Heart left ventricle (tissue), 13 donors: Measurements from ENCODE around the gene MYO10.
"Not testable (repeated sequence)": the region's sequence is repeated elsewhere in the genome, so short reads cannot be mapped to it uniquely, and the experiment has no call there.

ENCODE experiments used
- POLR2A ChIP-seq, 2 donors: fragments of 450-650 bp; IDR thresholded peaks; one replicate each; pipeline ENCODE4 v1.6.1; 2017; ENCODE audit warnings: antibody characterized with exemption in 2 of 2, mild to moderate bottlenecking in 2 of 2, moderate library complexity in 2 of 2
- TF ChIP-seq, protein P1 (sequence below), 12 donors: fragments of 200-600 bp; sonication (generic) in 4 of 12; IDR thresholded peaks; one replicate each; pipeline versions ENCODE4 v1.5.0 to v1.8.0; 2018 to 2022; ENCODE audit warnings: antibody characterized with exemption in 12 of 12, mild to moderate bottlenecking in 5 of 12
- donor health status: ischemic (EF 13 %, LVEDD 7.1; RV severe dilation, severe dysfunction).
- donor health status: DM: no; HTN: yes; CAD: no.
- donor health status: DM: no; HTN: no; CAD: no.
- donor health status: ischemic (EF 25% LVEDD 6.9; RV normal size, moderate dysfunction).
- donor health status: ischemic (EF 25% LVEDD 5.7; RV mildly dilated, moderate dysfunction).
- donor health status: ischemic (EF 35%, LVEDD 5.7; RV mildly dilated, moderate dysfunction).
- donor health status: nonischemic (EF 11% LVEDD 7.7; RV severe dilation, severe dysfunction).
- donor health status: DM: yes; HTN: yes; CAD: no.
- donor health status: PGD.
- donor health status: ischemic (EF 29% LVEDD 5.4; RV normal size, mild dysfunction).
- donor health status: nonischemic (EF 23%, LVEDD 6.1; RV moderate dilation, normal function).

DNA sequence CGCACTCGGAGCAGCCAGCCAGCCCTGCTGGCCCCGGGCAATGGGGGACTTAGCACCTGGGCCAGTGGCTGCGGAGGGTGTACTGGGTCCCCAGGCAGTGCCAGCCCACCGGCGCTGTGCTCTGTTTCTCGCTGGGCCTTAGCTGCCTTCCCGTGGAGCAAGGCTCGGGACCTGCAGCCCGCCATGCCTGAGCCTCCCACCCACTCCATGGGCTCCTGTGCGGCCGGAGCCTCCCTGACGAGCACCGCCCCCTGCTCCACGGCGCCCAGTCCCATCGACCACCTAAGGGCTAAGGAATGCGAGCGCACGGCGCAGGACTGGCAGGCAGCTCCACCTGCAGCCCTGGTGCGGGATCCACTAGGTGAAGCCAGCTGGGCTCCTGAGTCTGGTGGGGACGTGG is 218.1 kb downstream of the MYO10 start:
- TF ChIP-seq, protein P1, sequence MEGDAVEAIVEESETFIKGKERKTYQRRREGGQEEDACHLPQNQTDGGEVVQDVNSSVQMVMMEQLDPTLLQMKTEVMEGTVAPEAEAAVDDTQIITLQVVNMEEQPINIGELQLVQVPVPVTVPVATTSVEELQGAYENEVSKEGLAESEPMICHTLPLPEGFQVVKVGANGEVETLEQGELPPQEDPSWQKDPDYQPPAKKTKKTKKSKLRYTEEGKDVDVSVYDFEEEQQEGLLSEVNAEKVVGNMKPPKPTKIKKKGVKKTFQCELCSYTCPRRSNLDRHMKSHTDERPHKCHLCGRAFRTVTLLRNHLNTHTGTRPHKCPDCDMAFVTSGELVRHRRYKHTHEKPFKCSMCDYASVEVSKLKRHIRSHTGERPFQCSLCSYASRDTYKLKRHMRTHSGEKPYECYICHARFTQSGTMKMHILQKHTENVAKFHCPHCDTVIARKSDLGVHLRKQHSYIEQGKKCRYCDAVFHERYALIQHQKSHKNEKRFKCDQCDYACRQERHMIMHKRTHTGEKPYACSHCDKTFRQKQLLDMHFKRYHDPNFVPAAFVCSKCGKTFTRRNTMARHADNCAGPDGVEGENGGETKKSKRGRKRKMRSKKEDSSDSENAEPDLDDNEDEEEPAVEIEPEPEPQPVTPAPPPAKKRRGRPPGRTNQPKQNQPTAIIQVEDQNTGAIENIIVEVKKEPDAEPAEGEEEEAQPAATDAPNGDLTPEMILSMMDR (IDR thresholded peaks at IDR 0.05), result not testable (repeated sequence)
- TF ChIP-seq POLR2A (IDR thresholded peaks at IDR 0.05), result not testable (repeated sequence)
